ENCODE results near the gene SLC2A6.
A peak's percentile ranks its signal among the peaks of the same experiment; 100 is the strongest.
"Not testable (repeated sequence)": the region's sequence is repeated elsewhere in the genome, so short reads cannot be mapped to it uniquely, and the experiment has no call there.

Gene SLC2A6

DNA sequence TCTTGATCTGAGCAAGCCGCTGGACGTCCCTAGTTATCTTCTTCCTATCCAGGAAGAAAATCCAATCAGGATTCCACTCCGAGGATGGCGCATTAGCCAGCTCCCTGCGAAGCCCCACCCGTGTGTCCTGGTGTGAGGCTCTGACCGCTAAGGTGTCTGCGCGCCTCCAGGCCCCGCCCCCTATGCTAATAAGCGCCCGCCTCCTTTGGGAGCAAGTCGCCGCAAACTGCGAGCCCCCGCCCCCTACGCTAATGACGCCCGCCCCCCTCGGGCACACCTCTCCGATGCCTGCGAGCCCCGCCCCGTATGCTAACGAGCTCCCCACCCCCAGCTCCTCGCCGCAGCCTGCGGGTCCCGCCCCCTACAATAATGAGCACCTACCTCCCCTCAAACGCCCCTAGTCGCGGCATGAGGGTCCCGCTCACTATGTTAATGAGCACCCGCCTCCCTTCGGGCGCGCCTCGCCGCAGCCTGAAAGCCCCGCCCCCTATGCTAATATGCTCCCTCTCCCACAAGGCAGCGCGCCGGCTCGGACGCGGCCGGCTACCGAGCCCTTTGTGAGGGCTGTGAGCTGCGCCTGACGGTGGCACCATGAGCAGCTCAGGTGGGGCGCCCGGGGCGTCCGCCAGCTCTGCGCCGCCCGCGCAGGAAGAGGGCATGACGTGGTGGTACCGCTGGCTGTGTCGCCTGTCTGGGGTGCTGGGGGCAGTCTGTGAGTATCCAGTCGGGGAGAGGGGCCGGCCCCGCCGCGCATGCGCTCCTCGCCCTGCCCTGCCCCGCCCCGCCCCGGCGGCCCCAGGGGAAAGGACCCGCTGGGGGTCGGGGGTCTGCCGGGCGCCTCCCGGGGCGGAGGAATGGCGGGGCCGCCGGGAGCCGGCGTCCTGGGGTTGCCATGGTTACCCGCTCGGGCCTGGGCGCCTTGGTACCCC lies 19.2 kb downstream of the SLC2A6 start, which contains the start of gene CACFD1:
TSS of gene CACFD1 (plus strand) at position 503 of the 929 bp plus-strand sequence. CDS start at position 592, 89 bp downstream.
- DNase-seq = peak; percentile 86 to 92 (median 90)

GRCh38 chr9:133458643-133459312 lies 20.1 kb downstream of the SLC2A6 start:
- DNase-seq = no peak

DNA sequence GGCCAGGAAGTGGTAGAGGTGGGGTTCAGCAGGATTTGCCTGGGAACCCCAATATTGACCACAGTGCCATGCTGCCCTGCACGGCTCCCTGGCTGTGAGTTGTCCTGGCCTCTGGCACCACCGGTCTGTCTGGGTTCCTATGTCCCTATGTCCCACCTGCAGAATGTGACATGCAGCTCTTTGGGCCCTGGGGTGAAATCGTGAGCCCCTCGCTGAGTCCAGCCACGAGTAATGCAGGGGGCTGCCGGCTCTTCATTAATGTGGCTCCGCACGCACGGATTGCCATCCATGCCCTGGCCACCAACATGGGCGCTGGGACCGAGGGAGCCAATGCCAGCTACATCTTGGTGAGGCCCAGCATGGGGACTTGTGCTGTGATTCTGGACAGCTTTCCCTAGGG lies 21.2 kb downstream of the SLC2A6 start:
- DNase-seq = no peak

GRCh38 chr9:133457233-133457632 lies 21.7 kb downstream of the SLC2A6 start:
- DNase-seq = no peak

- DNase-seq = no peak
These were observed 22.5 kb downstream of the SLC2A6 start for GRCh38 chr9:133456409-133456808.

GRCh38 chr9:133455936-133456335 lies 23.0 kb downstream of the SLC2A6 start:
- no peak for DNase-seq

DNA sequence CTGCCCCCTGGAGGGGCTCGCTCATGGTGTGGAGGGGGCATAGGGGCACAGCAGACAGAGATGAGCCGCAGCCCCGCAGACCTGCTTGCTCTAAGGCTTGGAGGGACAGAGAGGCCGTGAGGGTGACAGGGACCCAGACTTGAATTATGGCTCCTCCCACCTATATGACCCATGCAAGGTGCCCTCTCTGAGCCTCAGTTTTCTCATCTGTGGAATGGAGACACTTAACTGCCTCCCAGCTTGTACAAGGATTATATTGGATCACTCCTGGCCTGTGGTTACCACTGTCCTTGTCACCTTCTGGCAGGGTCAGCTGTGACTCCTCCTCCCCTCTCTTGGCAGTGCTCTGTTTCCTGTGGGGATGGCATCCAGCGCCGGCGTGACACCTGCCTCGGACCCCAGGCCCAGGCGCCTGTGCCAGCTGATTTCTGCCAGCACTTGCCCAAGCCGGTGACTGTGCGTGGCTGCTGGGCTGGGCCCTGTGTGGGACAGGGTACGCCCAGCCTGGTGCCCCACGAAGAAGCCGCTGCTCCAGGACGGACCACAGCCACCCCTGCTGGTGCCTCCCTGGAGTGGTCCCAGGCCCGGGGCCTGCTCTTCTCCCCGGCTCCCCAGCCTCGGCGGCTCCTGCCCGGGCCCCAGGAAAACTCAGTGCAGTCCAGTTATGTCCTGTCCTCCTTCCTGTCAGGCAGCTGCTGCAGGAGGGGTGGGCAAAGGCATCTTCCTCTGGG lies 23.8 kb downstream of the SLC2A6 start:
- DNase-seq = no peak

GRCh38 chr9:133454325-133454724 lies 24.6 kb downstream of the SLC2A6 start:
- DNase-seq = no peak

- DNase-seq = no peak
These were observed 25.2 kb downstream of the SLC2A6 start for GRCh38 chr9:133453651-133454050.

GRCh38 chr9:133452562-133452961 lies 26.3 kb downstream of the SLC2A6 start:
- DNase-seq = no peak

DNA sequence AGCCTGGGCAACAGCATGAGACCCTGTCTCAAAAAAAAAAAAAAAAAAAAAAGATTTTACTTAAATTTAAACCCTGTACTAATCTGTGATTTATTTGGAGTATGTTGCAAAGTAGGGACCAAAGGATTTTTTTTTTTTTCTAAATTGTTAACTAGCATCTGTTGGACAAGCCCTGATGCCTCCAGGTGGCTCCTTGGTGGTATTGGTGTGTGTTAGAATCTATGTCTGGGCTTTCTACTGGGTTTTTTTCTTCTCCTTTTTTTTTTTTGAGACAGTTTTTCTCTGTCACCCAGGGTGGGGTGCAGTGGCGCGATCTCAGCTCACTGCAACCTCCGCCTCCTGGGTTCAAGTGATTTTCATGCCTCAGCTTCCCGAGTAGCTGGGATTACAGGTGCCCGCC lies 27.0 kb downstream of the SLC2A6 start:
- DNase-seq = not testable (repeated sequence)

DNA sequence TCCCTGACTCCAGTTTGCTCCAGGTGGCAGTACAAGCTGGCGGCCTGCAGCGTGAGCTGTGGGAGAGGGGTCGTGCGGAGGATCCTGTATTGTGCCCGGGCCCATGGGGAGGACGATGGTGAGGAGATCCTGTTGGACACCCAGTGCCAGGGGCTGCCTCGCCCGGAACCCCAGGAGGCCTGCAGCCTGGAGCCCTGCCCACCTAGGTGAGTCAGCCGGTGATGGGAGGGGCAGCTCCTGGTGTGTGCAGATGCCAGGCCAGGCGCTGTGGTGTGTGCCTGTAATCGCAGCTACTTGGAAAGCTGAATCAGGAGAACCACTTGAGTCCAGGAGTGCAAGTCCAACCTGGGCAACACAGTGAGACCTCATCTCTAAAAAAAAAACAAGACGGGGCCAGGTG lies 29.1 kb downstream of the SLC2A6 start:
- DNase-seq = no peak

DNA sequence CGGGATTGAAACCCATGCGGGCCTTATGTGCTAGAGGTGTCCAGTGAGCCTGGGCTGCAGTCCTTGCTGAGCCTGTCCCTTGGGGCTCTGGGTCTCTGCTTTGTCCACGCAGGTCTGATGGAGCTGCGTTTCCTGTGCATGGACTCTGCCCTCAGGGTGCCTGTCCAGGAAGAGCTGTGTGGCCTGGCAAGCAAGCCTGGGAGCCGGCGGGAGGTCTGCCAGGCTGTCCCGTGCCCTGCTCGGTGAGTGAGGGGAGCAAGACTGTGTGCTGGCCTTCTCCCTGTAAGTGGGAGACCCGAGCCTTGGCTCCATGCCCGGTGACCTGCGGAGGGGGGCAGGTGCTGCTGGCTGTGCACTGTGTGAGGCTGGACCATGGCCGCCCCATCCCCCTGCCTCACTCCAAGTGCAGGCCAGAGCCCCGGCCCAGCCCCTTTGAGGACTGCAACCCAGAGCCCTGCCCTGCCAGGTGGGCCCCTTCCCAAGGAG lies 30.4 kb downstream of the SLC2A6 start:
- no peak for DNase-seq

DNA sequence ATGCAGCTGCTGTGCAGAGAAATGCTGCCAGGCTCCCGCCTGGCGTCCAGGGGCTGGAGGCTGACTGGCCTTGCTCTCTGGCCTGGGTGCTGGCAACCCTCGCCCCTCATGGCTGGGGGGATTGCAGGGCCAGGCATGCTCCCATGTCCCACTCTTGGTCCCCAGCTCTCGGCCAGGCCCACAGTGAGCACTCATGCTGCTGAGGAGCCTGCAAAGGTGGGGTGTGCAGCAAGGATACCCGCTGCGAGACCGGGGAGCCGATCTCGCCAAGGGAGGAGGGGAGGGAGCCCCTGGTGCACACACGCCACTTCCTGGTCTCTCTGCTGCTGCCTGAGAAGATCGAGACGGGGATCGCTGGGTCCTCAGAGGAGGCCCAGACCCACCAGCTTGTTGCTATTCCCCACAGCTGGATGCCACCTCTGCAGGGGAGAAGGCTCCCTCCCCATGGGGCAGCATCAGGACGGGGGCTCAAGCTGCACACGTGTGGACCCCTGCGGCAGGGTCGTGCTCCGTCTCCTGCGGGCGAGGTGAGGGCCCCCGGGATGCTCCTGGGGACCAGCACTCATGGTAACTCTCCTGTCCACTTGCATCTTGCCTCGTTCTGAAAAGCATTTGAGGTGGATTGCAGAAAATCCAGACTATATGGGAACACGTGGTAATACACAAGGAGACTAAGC lies 33.5 kb downstream of the SLC2A6 start:
- no peak for DNase-seq

DNA sequence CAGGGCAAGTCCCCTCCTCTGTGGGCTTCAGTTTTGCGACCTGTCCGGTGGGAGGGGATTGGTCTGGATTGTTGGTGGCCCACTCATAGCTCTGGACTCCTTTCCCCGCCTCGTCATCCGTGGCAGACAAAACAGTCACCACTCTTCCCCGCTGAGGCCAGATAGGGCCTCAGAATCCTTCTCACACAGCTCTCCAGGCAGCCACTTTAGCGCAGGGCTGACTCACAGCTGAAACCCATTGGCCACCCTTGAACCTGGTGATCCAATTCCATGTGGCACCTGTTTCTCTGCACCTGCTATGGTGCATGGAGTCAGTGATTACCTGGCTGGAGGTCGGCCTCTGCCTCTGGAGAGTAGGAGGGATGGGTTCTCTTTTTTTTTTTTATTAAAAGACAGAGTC lies 34.9 kb downstream of the SLC2A6 start:
- no peak for DNase-seq

DNA sequence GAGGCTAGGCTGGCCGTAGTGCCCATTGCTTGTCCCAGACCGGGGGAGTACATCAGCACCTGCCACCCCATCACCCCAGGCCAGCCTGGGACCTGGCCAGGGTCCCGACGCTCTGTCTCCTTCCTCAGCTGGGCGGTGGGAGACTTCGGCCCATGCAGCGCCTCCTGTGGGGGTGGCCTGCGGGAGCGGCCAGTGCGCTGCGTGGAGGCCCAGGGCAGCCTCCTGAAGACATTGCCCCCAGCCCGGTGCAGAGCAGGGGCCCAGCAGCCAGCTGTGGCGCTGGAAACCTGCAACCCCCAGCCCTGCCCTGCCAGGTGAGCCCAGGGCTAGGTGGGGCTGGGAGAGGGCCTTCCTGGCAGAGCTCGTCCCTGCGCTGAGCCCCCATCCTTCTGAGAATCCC lies 35.7 kb downstream of the SLC2A6 start:
- no peak for DNase-seq

- DNase-seq = no peak
These were observed 37.3 kb downstream of the SLC2A6 start for GRCh38 chr9:133441571-133441970.

DNA sequence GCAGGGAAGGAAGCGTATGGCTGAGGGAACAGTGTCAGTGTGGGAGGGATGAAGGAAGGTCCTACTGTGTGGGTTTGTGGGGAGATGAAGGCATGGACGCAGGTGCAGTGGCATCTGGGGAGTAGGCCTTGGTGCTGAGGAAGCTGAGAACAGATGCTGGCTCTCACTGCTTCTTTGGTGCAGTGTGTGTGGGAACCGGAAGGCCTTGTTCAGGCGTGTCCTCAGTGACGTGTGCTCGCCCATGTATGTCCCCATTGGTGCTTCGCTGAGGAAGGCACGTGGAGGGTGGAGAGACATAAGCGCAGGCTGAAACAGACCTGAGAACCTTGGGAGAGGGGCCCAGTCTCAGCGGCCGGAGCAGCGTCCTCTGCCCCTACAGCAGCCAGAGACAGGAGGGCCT lies 38.0 kb downstream of the SLC2A6 start:
- DNase-seq = no peak

DNA sequence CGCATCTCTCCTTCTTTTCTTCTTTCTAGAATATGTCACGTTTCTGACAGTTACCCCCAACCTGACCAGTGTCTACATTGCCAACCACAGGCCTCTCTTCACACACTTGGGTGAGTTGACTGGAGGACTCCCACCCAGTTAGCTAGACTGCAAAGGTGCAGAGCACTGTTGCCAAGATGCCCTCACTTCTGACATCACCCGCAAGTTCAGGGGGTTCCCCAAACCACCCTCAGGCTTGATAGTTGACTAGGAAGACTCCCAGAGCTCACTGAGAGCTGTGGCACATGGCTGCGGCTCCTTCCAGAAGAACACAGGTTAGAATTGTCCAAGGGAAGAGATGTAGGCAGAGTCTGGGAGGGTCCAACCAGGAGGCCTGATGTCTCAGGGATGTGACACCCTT lies 39.6 kb downstream of the SLC2A6 start:
- DNase-seq = no peak

DNA sequence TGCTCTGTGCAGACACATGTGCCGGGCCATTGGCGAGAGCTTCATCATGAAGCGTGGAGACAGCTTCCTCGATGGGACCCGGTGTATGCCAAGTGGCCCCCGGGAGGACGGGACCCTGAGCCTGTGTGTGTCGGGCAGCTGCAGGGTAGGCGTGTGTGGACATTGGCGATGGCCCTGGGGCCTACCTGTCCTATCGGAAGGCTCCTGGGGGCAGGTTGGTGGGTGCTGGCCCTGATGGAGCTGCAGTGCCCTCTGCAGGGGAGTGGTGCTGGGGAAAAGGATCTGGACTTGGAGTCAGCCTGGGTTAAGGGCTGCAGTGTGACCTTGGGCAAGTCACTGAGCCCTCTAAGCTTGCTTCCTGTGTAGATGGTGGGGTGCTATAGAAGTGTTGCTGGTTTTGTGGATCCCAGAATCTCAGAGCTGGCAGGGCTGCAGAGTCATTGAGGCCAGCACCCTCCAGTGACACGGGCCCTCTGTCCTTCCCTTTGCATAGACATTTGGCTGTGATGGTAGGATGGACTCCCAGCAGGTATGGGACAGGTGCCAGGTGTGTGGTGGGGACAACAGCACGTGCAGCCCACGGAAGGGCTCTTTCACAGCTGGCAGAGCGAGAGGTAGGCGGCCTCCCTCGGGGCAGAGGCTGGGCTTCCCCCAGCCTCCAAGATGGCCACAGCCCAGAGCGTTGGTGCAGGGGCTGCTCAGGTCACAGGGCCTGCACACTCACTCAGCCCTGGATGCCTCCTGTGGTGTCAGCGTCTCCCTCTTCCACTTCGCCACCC lies 41.0 kb downstream of the SLC2A6 start:
- no peak for DNase-seq

- DNase-seq = no peak
These were observed 42.2 kb downstream of the SLC2A6 start for GRCh38 chr9:133436681-133437080.

- no peak for DNase-seq
These were observed 45.5 kb downstream of the SLC2A6 start for GRCh38 chr9:133433351-133433843.

Measured in T-helper 1 cell (primary cell).